Psoas muscle (tissue), 8 donors: ENCODE measurements around the gene ODAD3. TPM values are rescaled to one million over a fixed set of nuclear protein-coding genes. Genes with fewer than 3 reads are reported as not detected.

Experiments
- ATAC-seq, 4 donors: fragments of 200-7000 bp; cut with Tn5 transposase; one replicate each; pipeline ENCODE4 v1.9.1; 2020; ENCODE audit warnings: moderate library complexity in 3 of 4, mild to moderate bottlenecking in 2 of 4
- DNase-seq, 2 donors: peaks; one replicate each; pipeline ENCODE4 v3.0.0-alpha.2; 2020
- H3K27ac ChIP-seq: fragments of 200-600 bp; one replicate; pipeline ENCODE4 v1.8.0; 2022
- H3K27me3 ChIP-seq, 3 donors: fragments of 200-600 bp in 1 of 3; one replicate each; pipeline versions ENCODE4 v1.6.1 to v1.8.0; 2013 to 2022; ENCODE audit warnings: low read length in 2 of 3, mild to moderate bottlenecking in 2 of 3, moderate library complexity in 1 of 3; ENCODE audit not compliant: insufficient read depth in 3 of 3
- H3K36me3 ChIP-seq, 2 donors: fragments of 200-600 bp in 1 of 2; one replicate each; pipeline versions ENCODE4 v1.6.1 to v1.8.0; 2013 to 2022; ENCODE audit warnings: low read depth in 1 of 2, mild to moderate bottlenecking in 1 of 2, moderate library complexity in 1 of 2; ENCODE audit not compliant: insufficient read depth in 1 of 2
- H3K4me1 ChIP-seq: fragments of 200-600 bp; one replicate; pipeline ENCODE4 v1.8.0; 2022
- H3K4me3 ChIP-seq: fragments of 200-600 bp; one replicate; pipeline ENCODE4 v1.8.0; 2022; ENCODE audit warnings: mild to moderate bottlenecking
- H3K9me3 ChIP-seq: fragments of 200-600 bp; one replicate; pipeline ENCODE4 v1.8.0; 2022
- WGBS, 3 donors: extraction: QIAGEN DNeasy Blood & Tissue Kit; methylation state at CpG; one replicate each; pipeline versions ENCODE4 v1.1.6 to v1.1.7; 2013; 5-methylcytosine and 5-hydroxymethylcytosine counted together
- intact Hi-C, 2 donors: fragments of 100-400 bp; cut with DNase I; formaldehyde crosslinking; loops; one replicate each; pipeline versions ENCODE4 v1.11.0 to v1.14.2; 2022
- polyA plus RNA-seq, 3 donors: library from polyadenylated mRNA; stranded (reverse); fragments of 200-250 nt; gene quantifications; one replicate each; pipeline ENCODE4 v1.2.3, GENCODE V29; 2013
- total RNA-seq, 4 donors: library from RNA; stranded (reverse); fragmentation: NEBNext Ultra II Directional in 2 of 4; extraction: Animal tissue kit (Norgen Biotek cat#: 25700) in 2 of 4; gene quantifications; one replicate each; pipeline versions ENCODE4 v1.2.1 to v1.2.4, GENCODE V29; 2021 to 2023
- TF ChIP-seq, protein P1 (sequence below): fragments of 200-600 bp; IDR thresholded peaks from one replicate; pipeline ENCODE4 v1.8.0; 2022; ENCODE audit warnings: antibody characterized with exemption
- donor health status: healthy with polysubstance abuse.
- donor health status: DM: no; HTN: no; CAD: no; lungs with moderate emphysema.
- donor health status: Bipolar disorder and iron deficiency.
- donor health status: healthy.
- donor health status: DM: yes; HTN: yes; CAD: no.
- donor health status: DM: no; HTN: no; CAD: no.
- donor health status: DM: no; HTN: no; CAD: no.
- donor health status: DM: yes; HTN: yes; CAD: no.

ODAD3 gene
- total and polyA plus RNA-seq, 7 donors, result 0.09 to 0.87 (median 0.17) TPM; not detected in 2

DNA sequence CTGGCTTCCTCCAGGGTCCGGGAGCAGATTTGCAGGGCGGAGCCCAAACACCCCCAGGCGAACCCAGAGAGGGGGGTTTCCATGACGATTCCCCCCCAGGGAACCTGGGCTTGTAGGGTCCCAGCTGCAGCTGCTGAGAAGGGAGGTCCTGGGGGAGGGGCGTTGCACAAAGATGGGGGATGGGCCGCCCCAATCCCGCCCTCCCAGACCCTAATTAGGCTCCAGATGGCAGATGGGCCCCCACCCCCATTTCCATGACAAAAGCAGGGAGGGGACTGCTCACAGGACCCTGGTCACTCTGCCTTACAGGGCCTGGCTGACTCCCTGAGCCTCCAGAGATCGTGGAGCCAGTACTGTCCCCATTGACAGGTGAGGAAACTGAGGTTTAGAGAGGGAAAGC lies 30.7 kb upstream of the ODAD3 start:
- Histone ChIP-seq H3K27ac (no peak overlapping the region), H3K4me3 (no peak overlapping the region), H3K36me3 (no peaks in the 10 kb centered on the region), H3K4me1 (no peaks in the 10 kb centered on the region), H3K9me3 (no peaks in the 10 kb centered on the region), H3K27me3 (peaks cover 0 to 1% (median 0%) of the 10 kb centered on the region in 3 donors)
- intact Hi-C loops, result no loop called here
- TF ChIP-seq, protein P1, sequence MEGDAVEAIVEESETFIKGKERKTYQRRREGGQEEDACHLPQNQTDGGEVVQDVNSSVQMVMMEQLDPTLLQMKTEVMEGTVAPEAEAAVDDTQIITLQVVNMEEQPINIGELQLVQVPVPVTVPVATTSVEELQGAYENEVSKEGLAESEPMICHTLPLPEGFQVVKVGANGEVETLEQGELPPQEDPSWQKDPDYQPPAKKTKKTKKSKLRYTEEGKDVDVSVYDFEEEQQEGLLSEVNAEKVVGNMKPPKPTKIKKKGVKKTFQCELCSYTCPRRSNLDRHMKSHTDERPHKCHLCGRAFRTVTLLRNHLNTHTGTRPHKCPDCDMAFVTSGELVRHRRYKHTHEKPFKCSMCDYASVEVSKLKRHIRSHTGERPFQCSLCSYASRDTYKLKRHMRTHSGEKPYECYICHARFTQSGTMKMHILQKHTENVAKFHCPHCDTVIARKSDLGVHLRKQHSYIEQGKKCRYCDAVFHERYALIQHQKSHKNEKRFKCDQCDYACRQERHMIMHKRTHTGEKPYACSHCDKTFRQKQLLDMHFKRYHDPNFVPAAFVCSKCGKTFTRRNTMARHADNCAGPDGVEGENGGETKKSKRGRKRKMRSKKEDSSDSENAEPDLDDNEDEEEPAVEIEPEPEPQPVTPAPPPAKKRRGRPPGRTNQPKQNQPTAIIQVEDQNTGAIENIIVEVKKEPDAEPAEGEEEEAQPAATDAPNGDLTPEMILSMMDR, result no peak
- ATAC-seq, result no peak
- no peak for DNase-seq
- 13 to 17% (median 14%) methylated on average over 8 of the region's 8 CpGs for WGBS, 3 donors

DNA sequence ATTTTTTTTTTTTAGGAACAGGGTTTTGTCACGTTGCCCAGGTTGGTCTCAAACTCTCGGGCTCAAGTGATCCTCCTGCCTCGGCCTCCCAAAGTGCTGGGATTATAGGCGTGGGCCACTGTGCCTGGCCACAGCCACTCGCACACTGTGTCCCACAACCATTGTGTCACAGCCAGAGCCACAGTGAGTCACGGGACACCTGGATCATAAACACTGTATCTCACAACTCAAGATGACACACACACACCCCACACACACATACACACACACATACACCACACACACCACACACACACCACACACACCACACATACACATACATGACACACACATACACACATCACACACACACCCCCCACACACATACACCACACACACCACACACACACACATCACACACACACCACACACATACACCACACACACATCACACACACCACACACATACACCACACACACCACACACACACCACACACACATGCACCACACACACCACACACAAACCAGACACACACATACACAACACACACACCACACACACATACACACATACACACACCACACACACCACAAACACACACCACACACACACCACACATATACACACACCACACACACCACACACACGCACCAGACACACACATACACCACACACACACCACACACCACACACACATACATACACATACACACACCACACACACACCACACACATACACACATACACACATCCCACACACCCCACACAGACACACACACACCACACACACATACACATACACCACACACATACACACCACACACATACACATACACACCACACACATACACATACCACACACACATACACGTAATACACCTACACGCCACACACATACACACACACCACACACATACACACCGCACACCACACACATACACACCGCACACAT lies 29.7 kb upstream of the ODAD3 start:
- WGBS, 3 donors, result 73 to 79% (median 79%) methylated on average over 11 of the region's 11 CpGs
- ATAC-seq, result no peak
- TF ChIP-seq, protein P1, result no peak
- Histone ChIP-seq H3K36me3 (no peaks in the 10 kb centered on the region), H3K27ac (no peak overlapping the region), H3K4me3 (no peak overlapping the region), H3K4me1 (no peaks in the 10 kb centered on the region), H3K9me3 (no peaks in the 10 kb centered on the region), H3K27me3 (peaks cover 0 to 11% (median 3%) of the 10 kb centered on the region in 3 donors)
- intact Hi-C loops, result no loop called here
- DNase-seq, result no peak

GRCh38 chr19:11463391-11463790 lies 28.5 kb upstream of the ODAD3 start:
- ATAC-seq, result no peak
- 50 to 52% (median 51%) methylated on average over 12 of the region's 12 CpGs for WGBS, 3 donors

DNA sequence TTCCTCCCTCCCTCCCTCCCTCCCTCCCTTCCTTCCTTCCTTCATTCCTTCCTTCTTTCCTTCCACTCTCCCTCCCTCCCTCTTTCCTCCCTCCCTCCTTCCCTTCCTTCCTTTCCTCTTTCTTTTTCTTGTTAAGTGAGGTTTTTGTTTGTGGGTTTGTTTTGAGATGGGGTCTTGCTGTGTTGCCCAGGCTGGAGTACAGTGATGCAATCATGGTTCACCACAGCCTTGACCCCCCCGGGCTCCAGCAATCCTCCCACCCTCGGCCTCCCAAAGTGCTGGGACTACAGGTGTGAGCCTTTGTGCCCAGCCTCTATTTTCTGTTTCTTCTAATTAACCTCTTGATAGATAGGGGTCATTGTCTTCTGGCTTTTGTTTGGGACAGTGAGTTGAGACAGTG lies 26.5 kb upstream of the ODAD3 start:
- DNase-seq (no peak), ATAC-seq (no peak)
- Histone ChIP-seq H3K27me3 (peaks cover 0 to 19% (median 7%) of the 10 kb centered on the region in 3 donors), H3K27ac (no peak overlapping the region), H3K4me3 (no peak overlapping the region), H3K9me3 (no peaks in the 10 kb centered on the region), H3K4me1 (no peaks in the 10 kb centered on the region), H3K36me3 (no peaks in the 10 kb centered on the region)
- TF ChIP-seq, protein P1, result no peak
- WGBS, 3 donors, result 47 to 65% (median 56%) methylated on average over 2 of the region's 2 CpGs
- intact Hi-C loops, result no loop called here

More at GRCh38 chr19:11463391-11463790, 28.5 kb upstream of the ODAD3 start:
- H3K9me3 ChIP-seq, result no peaks in the 10 kb centered on the region
- intact Hi-C loops, result no loop called here
- no peak for DNase-seq
- no peaks in the 10 kb centered on the region for H3K4me1 ChIP-seq
- no peak overlapping the region for H3K27ac ChIP-seq
- H3K27me3 ChIP-seq, result peaks cover 0 to 16% (median 5%) of the 10 kb centered on the region in 3 donors
- TF ChIP-seq, protein P1, result no peak
- H3K4me3 ChIP-seq, result no peak overlapping the region
- H3K36me3 ChIP-seq, result no peaks in the 10 kb centered on the region
